ENCODE results near the gene SHPK.

DNA sequence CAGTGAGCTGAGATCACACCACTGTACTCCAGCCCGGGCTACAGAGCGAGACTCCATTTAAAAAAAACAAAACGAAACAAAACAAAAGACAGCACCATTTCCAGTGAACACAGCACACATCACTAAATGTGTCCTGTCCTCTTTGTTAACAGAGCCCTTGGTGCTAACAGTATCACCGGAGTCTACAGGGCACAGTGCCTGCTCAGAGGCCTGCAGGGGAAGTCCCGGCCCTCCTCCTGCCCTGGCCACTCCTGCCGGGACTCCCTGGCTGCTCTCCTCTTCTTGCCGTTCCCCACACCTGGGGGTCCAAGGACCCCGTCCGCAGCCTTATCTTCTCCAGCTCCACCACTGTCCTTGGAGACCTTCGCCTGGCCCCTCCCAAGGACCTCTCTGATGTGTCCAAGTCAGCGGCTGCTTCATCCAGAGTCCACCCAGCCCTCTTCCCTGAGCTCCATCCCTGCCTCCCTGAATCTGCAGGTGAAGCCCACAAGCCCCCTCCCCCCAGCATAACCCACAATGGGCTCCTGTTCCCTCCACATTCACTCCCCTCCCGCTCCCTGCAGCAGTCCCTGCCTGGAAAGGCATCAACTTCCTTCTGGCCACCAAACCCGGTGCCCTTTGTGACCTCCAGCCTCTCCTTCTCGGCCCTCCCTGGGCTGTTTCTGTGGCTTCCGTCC lies 35.4 kb downstream of the SHPK start:
- TF ChIP-seq RAD21 (IDR thresholded peaks at IDR 0.05) = no peak
- TF ChIP-seq TAF1 (conservative IDR thresholded peaks at IDR 0.05) = no peak
- no peak for TF ChIP-seq EGR1 (IDR thresholded peaks at IDR 0.05; ENCODE audit: low read depth in 2 of 2)
- TF ChIP-seq, protein P1, sequence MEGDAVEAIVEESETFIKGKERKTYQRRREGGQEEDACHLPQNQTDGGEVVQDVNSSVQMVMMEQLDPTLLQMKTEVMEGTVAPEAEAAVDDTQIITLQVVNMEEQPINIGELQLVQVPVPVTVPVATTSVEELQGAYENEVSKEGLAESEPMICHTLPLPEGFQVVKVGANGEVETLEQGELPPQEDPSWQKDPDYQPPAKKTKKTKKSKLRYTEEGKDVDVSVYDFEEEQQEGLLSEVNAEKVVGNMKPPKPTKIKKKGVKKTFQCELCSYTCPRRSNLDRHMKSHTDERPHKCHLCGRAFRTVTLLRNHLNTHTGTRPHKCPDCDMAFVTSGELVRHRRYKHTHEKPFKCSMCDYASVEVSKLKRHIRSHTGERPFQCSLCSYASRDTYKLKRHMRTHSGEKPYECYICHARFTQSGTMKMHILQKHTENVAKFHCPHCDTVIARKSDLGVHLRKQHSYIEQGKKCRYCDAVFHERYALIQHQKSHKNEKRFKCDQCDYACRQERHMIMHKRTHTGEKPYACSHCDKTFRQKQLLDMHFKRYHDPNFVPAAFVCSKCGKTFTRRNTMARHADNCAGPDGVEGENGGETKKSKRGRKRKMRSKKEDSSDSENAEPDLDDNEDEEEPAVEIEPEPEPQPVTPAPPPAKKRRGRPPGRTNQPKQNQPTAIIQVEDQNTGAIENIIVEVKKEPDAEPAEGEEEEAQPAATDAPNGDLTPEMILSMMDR (IDR thresholded peaks at IDR 0.05; ENCODE audit: low read depth, low read length, missing input control) = no peak
- TF ChIP-seq, protein P2, sequence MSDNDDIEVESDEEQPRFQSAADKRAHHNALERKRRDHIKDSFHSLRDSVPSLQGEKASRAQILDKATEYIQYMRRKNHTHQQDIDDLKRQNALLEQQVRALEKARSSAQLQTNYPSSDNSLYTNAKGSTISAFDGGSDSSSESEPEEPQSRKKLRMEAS (IDR thresholded peaks at IDR 0.05) = no peak
- no peak for TF ChIP-seq HNF4A (conservative IDR thresholded peaks at IDR 0.05)
